Measurements from ENCODE around the gene MAP7.

GRCh38 chr6:136594671-136595070, 44.4 kb upstream of the MAP7 start:
- TF ChIP-seq CTCF (IDR thresholded peaks at IDR 0.05; ENCODE audit: extremely low read depth in 1 of 2, insufficient read depth in 1 of 2, low read depth in 1 of 2, low read length in 2 of 2) (no peak), JUN (IDR thresholded peaks at IDR 0.05; ENCODE audit: borderline replicate concordance, insufficient read depth, insufficient read length, low read depth) (no peak)
